HS-5 (cell line): ENCODE results near the gene IBA57.
"Not testable (repeated sequence)": the region's sequence is repeated elsewhere in the genome, so short reads cannot be mapped to it uniquely, and the experiment has no call there.

ENCODE experiments used
- DNase-seq: peaks from one replicate; pipeline ENCODE4 v3.0.0-alpha.2; 2012; ENCODE audit warnings: low read depth

IBA57 gene

DNA sequence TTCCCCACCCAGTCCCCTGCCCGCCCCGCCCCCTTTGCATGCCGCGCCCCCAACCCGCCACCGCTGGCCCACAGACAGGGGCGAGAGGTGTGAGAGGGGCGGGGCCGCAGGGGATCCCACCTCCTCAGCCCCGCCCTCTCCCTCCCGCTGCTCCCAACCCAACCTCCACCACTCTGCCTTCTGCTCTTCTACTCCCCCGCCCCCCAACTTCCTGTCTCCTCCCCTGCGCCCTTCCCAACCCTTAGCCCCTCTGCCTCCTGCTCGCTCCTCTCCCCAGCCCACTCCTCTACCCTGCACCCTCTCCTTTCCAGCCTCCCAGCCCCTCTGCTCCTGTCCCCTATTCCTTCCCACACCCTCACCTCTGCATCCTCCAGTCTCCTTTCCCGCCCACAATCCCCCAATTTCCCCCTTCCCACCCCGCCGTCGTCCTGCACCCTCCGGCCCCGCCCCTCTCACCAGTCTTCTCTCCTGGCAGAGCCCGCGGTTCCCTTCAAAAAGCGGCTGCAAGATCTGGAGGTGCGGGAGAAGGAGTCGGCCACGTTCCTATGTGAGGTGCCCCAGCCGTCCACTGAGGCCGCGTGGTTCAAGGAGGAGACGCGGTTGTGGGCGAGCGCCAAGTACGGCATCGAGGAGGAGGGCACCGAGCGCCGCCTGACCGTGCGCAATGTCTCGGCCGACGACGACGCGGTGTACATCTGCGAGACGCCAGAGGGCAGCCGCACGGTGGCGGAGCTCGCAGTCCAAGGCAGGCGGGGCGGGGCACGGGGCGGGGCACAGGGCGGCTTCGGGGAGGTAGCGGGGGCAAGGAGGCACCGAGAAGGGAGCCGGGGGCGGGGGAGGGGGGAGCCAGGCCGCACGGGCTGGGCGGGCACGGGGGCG is 47.6 kb downstream of the IBA57 start:
- peak; percentile 49 for DNase-seq

GRCh38 chr1:228213917-228214808 is 48.6 kb downstream of the IBA57 start:
- no peak for DNase-seq

DNA sequence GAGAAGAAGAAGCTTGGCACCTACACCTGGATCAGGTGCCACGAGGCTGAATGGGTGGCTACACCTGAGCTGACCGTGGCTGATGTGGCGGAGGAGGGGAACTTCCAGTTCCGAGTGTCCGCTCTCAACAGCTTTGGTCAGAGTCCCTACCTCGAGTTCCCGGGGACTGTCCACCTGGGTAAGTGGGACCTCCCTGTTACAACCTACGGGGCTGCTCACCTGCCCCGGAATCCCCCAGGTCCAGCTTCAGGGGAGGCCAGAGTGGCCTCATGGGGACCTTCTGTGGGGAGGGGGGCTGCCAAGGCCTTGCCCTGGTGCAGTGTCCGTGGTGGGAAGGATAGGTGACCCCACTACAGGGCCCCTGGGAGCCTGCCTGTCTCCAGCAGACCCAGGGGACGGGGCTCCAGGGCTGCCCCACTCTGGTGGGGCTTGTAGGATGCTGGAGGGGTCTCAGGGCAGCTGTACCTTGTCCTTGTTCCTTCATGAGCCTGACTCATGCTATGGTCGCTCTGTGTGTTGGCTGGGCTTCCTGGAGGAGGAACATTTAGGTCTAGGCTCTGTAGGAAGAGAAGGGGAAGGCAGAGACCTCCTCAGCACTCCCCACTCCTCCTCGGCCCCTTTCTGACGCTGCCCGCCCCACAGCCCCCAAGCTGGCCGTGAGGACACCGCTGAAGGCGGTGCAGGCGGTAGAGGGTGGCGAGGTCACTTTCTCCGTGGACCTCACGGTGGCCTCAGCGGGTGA is 49.5 kb downstream of the IBA57 start:
- DNase-seq = no peak

- no peak for DNase-seq
Measured at GRCh38 chr1:228215663-228216116, 50.1 kb downstream of the IBA57 start.

- no peak for DNase-seq
Measured at GRCh38 chr1:228216371-228217320, 51.0 kb downstream of the IBA57 start.

- DNase-seq = no peak
Measured at GRCh38 chr1:228217551-228218344, 52.1 kb downstream of the IBA57 start.

DNA sequence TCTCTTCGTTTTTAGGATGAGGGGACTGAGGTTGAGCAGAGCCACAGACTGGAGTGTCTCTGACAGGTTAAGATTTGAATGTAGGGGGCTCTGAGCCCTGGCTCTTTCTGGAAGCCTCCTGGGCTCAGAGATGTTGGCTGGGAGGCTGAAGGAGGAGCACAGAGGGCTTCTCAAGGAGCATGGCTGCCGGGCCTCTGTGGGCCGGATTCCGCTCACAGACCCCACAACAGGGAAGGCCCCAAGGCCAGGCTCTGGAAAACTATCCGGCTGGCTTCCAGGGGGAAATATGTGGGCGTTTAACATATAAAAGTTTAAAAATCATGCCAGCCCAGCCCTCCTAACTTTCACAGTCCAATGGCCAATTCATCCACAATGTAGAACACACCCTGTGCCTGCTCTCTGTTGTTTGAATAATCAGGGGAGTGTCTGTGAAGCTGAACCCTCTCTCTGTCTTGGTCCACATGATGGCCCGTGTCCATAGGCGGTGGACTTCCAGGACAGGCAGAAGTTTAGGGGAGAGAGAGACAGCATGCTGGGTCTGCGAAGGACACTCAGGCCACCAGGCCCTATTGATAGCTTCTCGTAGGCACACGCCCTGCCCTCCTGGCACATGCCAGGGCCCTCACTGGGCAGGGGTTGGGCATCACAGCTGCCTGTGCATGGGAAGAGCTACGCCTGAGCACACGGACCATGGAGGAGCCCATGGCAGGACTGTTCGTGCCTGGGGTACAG is 53.1 kb downstream of the IBA57 start:
- no peak for DNase-seq

GRCh38 chr1:228219245-228219961 is 53.8 kb downstream of the IBA57 start:
- DNase-seq = no peak

DNA sequence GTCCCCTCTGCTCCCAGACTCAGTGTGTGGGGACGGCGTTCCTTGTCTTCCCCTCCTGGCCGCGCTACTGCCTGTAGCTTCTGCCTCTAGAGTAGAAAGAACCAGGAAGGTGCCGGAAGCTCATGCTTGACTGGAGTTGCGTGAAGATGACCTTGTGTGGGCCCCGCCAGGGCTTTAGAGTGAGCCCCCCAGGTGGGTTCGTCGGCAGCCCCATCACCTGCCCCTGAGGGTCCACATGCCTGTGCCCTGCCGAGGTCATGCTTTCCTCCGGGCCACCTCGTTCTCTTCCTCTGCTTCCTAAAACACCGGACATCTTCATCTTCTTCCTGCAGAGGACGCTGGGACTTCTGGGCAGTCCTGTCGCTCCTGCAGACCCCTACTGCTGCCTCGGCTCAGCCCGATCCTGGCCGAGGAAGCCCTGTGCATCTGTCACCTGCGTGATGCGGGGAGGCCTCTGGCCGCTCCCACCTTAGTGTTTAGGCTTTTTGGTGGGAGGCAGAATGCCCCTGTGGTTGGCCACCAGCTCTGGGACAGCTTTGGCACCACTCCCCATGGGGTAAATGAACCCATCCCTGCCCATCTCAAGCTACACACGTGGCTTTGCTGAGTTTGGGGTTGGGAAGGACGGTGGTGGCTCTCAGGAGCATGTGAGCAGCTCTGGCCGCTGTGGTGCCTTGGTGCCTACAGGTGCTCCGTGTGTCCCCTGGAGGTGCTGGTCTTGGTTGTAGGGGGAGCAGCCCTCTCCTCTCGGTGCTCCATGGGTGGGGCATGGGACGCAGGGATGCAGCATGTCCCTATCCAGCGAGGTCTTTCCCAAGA is 54.6 kb downstream of the IBA57 start:
- DNase-seq = no peak

DNA sequence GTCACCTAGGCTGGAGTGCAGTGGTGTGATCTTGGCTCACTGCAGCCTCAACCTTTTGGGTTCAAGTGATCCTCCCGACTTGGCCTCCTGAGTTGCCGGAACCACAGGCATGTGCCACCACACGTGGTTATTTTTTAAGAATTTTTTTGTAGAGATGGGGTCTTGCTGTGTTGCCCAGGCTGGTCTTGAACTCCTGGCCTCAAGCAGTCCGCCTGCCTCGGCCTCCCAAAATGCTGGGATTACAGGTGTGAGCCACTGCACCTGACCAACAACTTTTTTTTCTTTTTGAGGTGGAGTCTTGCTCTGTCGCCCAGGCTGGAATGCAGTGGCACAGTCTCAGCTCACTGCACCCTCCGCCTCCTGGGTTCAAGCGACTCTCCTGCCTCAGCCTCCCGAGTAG is 55.5 kb downstream of the IBA57 start:
- not testable (repeated sequence) for DNase-seq

GRCh38 chr1:228222548-228222947 is 56.9 kb downstream of the IBA57 start:
- DNase-seq = no peak

DNA sequence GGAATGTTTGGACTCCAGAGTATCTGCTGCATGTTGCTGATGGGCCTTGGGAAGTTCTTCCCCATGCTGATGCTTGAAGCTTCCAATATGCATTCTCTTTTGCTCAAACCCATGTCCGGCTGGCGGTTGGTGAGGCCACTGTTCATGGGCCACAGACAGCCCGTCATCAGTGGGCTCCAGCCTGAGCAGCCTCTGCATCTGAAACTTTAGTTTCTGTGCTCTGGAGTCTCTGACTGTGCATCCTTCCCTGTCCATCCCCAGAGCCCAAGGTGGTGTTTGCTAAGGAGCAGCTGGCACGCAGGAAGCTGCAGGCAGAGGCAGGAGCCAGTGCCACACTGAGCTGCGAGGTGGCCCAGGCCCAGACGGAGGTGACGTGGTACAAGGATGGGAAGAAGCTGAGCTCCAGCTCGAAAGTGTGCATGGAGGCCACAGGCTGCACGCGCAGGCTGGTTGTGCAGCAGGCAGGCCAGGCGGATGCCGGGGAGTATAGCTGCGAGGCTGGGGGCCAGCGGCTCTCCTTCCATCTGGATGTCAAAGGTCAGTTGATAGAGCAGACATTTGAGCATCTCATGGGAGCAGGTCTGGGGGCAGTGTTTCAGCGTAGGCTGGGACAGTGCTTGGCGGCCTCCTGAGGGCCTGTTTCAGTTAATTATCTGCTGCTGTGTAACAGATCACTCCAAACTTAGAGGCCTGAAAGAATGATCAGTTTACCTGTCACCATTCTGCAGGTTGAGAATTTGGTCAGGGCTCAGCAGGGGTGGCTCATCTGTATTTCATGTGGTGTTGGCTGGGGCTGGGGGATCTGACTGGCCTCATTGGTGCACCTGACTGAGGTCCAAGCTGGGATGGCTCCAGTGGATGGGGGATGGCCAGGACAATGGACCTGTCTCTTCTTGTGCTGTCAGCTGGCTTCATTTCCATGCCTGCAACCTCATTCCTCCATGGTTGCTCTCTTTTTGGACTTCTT is 58.9 kb downstream of the IBA57 start:
- no peak for DNase-seq

DNA sequence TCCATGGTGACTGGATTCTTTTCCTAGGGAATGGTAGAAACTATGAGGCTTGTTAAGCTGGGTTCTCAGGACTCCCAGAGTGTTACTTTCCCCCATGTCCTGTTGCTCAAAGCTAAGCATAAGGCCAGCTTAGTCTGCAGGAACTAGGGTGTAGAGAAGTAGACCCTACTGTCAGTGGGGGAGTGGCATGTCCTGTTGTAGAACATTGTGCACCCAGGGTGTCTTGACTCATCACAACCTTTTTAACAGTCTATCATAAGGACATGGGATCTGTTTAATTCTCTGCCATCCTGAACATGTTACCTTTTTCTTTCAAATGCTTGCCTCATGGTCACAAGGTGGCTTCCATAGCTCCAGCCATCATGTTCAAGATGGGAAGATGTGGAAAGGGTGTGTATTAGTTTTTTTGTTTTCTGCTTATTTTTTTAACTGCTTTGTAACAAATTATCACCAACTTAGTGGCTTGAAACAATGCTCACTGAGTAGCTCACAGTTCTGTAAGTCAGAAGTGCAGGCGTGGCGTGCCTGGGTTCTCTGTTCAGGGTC is 59.6 kb downstream of the IBA57 start:
- DNase-seq = no peak

GRCh38 chr1:228225740-228226139 is 60.1 kb downstream of the IBA57 start:
- no peak for DNase-seq

- DNase-seq = no peak
Measured at GRCh38 chr1:228226141-228226874, 60.7 kb downstream of the IBA57 start.
